HepG2 (cell line): ENCODE measurements around the gene TSNAXIP1. TPM values are rescaled to one million over a fixed set of nuclear protein-coding genes. Genes with fewer than 3 reads are reported as not detected.

ENCODE experiments used
- AHR ChIP-seq: IDR thresholded peaks from 2 replicates; pipeline ENCODE4 v1.6.1; 2018; ENCODE audit warnings: missing genetic modification reagents, missing compliant biosample characterization
- ARID3A ChIP-seq: IDR thresholded peaks from 2 replicates; pipeline ENCODE4 v1.6.1; 2012; ENCODE audit warnings: low read depth, low read length, improper control_type of control experiment
- DNMT3B ChIP-seq: conservative IDR thresholded peaks from 2 replicates; pipeline ENCODE4 v1.6.1; 2016; ENCODE audit warnings: missing biosample characterization, control low read depth
- FOXP1 ChIP-seq, 2 experiments: fragments of 450-650 bp in 1 of 2; IDR thresholded peaks; 2 replicates each; pipeline ENCODE4 v1.6.1; 2017 to 2018; ENCODE audit warnings: antibody characterized with exemption in 1 of 2
- KAT8 ChIP-seq: IDR thresholded peaks from 2 replicates; pipeline ENCODE4 v1.6.1; 2016; ENCODE audit warnings: missing genetic modification reagents, missing compliant biosample characterization
- NCOR1 ChIP-seq: fragments of 200-600 bp; sonication (generic); IDR thresholded peaks from 2 replicates; pipeline ENCODE4 v1.7.0; 2017; ENCODE audit warnings: antibody characterized with exemption, low read length, borderline replicate concordance
- YEATS4 ChIP-seq: sonication (generic); formaldehyde crosslinking; IDR thresholded peaks from 2 replicates; pipeline ENCODE4 v1.4.0; 2020; ENCODE audit warnings: missing genetic modification reagents, borderline replicate concordance
- ZBTB40 ChIP-seq, 2 experiments: fragments of 450-650 bp in 1 of 2; sonication (generic) in 1 of 2; formaldehyde crosslinking in 1 of 2; IDR thresholded peaks; 2 replicates each; pipeline versions ENCODE4 v1.6.1 to v1.8.0; 2016 to 2022; ENCODE audit warnings: antibody characterized with exemption in 1 of 2, mild to moderate bottlenecking in 1 of 2, missing genetic modification reagents in 1 of 2
- ZNF17 ChIP-seq: sonication (generic); formaldehyde crosslinking; IDR thresholded peaks from 2 replicates; pipeline ENCODE4 v1.5.0; 2020; ENCODE audit warnings: mild to moderate bottlenecking, missing genetic modification reagents
- ZNF207 ChIP-seq: fragments of 450-650 bp; IDR thresholded peaks from 2 replicates; pipeline ENCODE4 v1.6.1; 2016; ENCODE audit warnings: antibody characterized with exemption, borderline replicate concordance
- ZNF34 ChIP-seq: sonication (generic); formaldehyde crosslinking; IDR thresholded peaks from 2 replicates; pipeline ENCODE4 v1.4.0; 2020; ENCODE audit warnings: mild to moderate bottlenecking, missing genetic modification reagents, borderline replicate concordance
- ZNF780A ChIP-seq: sonication (generic); formaldehyde crosslinking; IDR thresholded peaks from 2 replicates; pipeline ENCODE4 v1.8.0; 2022; ENCODE audit warnings: mild to moderate bottlenecking, missing genetic modification reagents, moderate library complexity
- polyA plus RNA-seq, 8 experiments: library from polyadenylated mRNA; depleted of rRNA in 3 of 8; stranded (reverse) in 7 of 8; unstranded in 1 of 8; fragments of >200 nt; fragmentation: Illumina TruSeq in 4 of 8; extraction: Trizol in 4 of 8; gene quantifications; 2 replicates each; pipeline versions ENCODE4 v1.2.1 to v1.2.3, GENCODE V29; 2011 to 2016; ENCODE audit warnings: low read depth in 4 of 8, missing spikeins in 1 of 8, mixed read lengths in 1 of 8; ENCODE audit not compliant: insufficient read depth in 1 of 8
- total RNA-seq, 5 experiments: library from RNA; depleted of rRNA; stranded (reverse); fragments of >200 nt; fragmentation: Illumina TruSeq; extraction: Trizol; gene quantifications; 2 replicates each; pipeline ENCODE4 v1.2.3, GENCODE V29; 2016; ENCODE audit warnings: low read depth in 1 of 5
- TF ChIP-seq, protein P1 (sequence below): sonication (generic); formaldehyde crosslinking; IDR thresholded peaks from 2 replicates; pipeline ENCODE4 v1.5.0; 2020; ENCODE audit warnings: missing genetic modification reagents
- TF ChIP-seq, protein P2 (sequence below): sonication (generic); formaldehyde crosslinking; IDR thresholded peaks from 2 replicates; pipeline ENCODE4 v1.4.0; 2020; ENCODE audit warnings: missing genetic modification reagents

The TSNAXIP1 gene
- total and polyA plus RNA-seq, 2 of the 13 experiments (the other 11 are each of a cell fraction or from before 2014, with no cell fraction given), result 0.37 to 0.86 TPM

GRCh38 chr16:67856927-67857546, 50.3 kb downstream of the TSNAXIP1 start (continued):
- TF ChIP-seq ZBTB40 (IDR thresholded peaks at IDR 0.05), result no peak
- no peak for TF ChIP-seq ZBTB40 (CRISPR knock-in tag; IDR thresholded peaks at IDR 0.05)
- TF ChIP-seq ZNF17 (CRISPR knock-in tag), result no peak
- TF ChIP-seq DNMT3B (CRISPR knock-in tag), result no peak
- no peak for TF ChIP-seq FOXP1 (IDR thresholded peaks at IDR 0.05)
- TF ChIP-seq FOXP1 (CRISPR knock-in tag; IDR thresholded peaks at IDR 0.05), result no peak
- no peak for TF ChIP-seq YEATS4 (CRISPR knock-in tag)
- no peak for TF ChIP-seq ZNF207
- peak; percentile 45; the same call in 1 of the 2 replicates for TF ChIP-seq AHR (CRISPR knock-in tag)
- no peak for TF ChIP-seq ZNF34
- TF ChIP-seq, protein P1, sequence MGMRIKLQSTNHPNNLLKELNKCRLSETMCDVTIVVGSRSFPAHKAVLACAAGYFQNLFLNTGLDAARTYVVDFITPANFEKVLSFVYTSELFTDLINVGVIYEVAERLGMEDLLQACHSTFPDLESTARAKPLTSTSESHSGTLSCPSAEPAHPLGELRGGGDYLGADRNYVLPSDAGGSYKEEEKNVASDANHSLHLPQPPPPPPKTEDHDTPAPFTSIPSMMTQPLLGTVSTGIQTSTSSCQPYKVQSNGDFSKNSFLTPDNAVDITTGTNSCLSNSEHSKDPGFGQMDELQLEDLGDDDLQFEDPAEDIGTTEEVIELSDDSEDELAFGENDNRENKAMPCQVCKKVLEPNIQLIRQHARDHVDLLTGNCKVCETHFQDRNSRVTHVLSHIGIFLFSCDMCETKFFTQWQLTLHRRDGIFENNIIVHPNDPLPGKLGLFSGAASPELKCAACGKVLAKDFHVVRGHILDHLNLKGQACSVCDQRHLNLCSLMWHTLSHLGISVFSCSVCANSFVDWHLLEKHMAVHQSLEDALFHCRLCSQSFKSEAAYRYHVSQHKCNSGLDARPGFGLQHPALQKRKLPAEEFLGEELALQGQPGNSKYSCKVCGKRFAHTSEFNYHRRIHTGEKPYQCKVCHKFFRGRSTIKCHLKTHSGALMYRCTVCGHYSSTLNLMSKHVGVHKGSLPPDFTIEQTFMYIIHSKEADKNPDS (CRISPR knock-in tag), result no peak
- TF ChIP-seq ARID3A, result no peak
- peak; percentile 40 for TF ChIP-seq NCOR1
- no peak for TF ChIP-seq KAT8 (CRISPR knock-in tag)
- TF ChIP-seq, protein P2, sequence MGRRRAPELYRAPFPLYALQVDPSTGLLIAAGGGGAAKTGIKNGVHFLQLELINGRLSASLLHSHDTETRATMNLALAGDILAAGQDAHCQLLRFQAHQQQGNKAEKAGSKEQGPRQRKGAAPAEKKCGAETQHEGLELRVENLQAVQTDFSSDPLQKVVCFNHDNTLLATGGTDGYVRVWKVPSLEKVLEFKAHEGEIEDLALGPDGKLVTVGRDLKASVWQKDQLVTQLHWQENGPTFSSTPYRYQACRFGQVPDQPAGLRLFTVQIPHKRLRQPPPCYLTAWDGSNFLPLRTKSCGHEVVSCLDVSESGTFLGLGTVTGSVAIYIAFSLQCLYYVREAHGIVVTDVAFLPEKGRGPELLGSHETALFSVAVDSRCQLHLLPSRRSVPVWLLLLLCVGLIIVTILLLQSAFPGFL (CRISPR knock-in tag), result no peak
- TF ChIP-seq ZNF780A (CRISPR knock-in tag), result no peak
